MCF 10A (cell line): ENCODE measurements around the gene BIRC2. TPM values are rescaled to one million over a fixed set of nuclear protein-coding genes. Genes with fewer than 3 reads are reported as not detected.

Source experiments
- BruUV-seq: library from RNA; stranded (reverse); fragments of 400-500 nt; replicated peaks from 2 replicates; lab custom pipeline; 2021; lab: Mats Ljungman, UMichigan
- CTCF ChIA-PET: fragments of 300-600 bp; sonication (Branson Sonifier 250); formaldehyde crosslinking; extraction: SDS; loops from one replicate; lab custom pipeline; 2021; ENCODE audit warnings: antibody characterized with exemption, inconsistent platforms; lab: Yijun Ruan, JAX
- POLR2A ChIA-PET: fragments of 300-600, 350-650 bp; sonication (Branson Sonifier 250); formaldehyde crosslinking; extraction: SDS; loops from one replicate; lab custom pipeline; 2020; ENCODE audit warnings: antibody characterized with exemption, inconsistent platforms; lab: Yijun Ruan, JAX
- DNase-seq: peaks from one replicate; pipeline ENCODE4 v3.0.0-alpha.2; 2018; ENCODE audit not compliant: unreplicated experiment
- H3K27ac Mint-ChIP-seq: one replicate; pipeline ENCODE4 v1.8.0; 2022; ENCODE audit warnings: mild to moderate bottlenecking, low read depth, mixed read lengths; ENCODE audit not compliant: unreplicated experiment
- H3K27me3 Mint-ChIP-seq: one replicate; pipeline ENCODE4 v1.8.0; 2022; ENCODE audit warnings: mixed read lengths; ENCODE audit not compliant: insufficient read depth, unreplicated experiment
- H3K36me3 Mint-ChIP-seq: one replicate; pipeline ENCODE4 v1.8.0; 2022; ENCODE audit warnings: mild to moderate bottlenecking, moderate library complexity, mixed read lengths; ENCODE audit not compliant: insufficient read depth, unreplicated experiment
- H3K4me1 Mint-ChIP-seq: one replicate; pipeline ENCODE4 v1.8.0; 2022; ENCODE audit warnings: mixed read lengths; ENCODE audit not compliant: insufficient read depth, unreplicated experiment
- H3K4me3 Mint-ChIP-seq: one replicate; pipeline ENCODE4 v1.8.0; 2022; ENCODE audit warnings: mild to moderate bottlenecking, moderate library complexity, mixed read lengths; ENCODE audit not compliant: unreplicated experiment
- H3K9me3 Mint-ChIP-seq: one replicate; pipeline ENCODE4 v1.8.0; 2022; ENCODE audit warnings: mixed read lengths; ENCODE audit not compliant: unreplicated experiment
- intact Hi-C: fragments of 100-400 bp; cut with micrococcal nuclease; formaldehyde crosslinking; loops from 2 replicates; pipeline ENCODE4 v1.14.1; 2022
- total RNA-seq: library from RNA; stranded (reverse); gene quantifications from 2 replicates; pipeline ENCODE4 v1.2.3, GENCODE V29; 2022
- TF ChIP-seq, protein P1 (sequence below): fragments of 200-600 bp; IDR thresholded peaks from one replicate; pipeline ENCODE4 v1.8.0; 2022; ENCODE audit warnings: antibody characterized with exemption, mild to moderate bottlenecking; ENCODE audit not compliant: unreplicated experiment

The BIRC2 gene
- total RNA-seq, 1 experiment from 2014 or later, result 50.0 TPM

- ChIA-PET CTCF (interaction anchor here (0.6 to 3.0 kb wide), 17 partner anchors 9 to 444 kb away, joined by 3 to 45 read pairs (median 4); partner anchors contain the start of gene BIRC3), POLR2A (interaction anchor here (0.6 to 6.9 kb wide), 33 partner anchors 11 to 787 kb away, joined by 3 to 274 read pairs (median 4); partner anchors contain the start of genes BIRC3, DCUN1D5, MMP7 and YAP1)
- TF ChIP-seq, protein P1, sequence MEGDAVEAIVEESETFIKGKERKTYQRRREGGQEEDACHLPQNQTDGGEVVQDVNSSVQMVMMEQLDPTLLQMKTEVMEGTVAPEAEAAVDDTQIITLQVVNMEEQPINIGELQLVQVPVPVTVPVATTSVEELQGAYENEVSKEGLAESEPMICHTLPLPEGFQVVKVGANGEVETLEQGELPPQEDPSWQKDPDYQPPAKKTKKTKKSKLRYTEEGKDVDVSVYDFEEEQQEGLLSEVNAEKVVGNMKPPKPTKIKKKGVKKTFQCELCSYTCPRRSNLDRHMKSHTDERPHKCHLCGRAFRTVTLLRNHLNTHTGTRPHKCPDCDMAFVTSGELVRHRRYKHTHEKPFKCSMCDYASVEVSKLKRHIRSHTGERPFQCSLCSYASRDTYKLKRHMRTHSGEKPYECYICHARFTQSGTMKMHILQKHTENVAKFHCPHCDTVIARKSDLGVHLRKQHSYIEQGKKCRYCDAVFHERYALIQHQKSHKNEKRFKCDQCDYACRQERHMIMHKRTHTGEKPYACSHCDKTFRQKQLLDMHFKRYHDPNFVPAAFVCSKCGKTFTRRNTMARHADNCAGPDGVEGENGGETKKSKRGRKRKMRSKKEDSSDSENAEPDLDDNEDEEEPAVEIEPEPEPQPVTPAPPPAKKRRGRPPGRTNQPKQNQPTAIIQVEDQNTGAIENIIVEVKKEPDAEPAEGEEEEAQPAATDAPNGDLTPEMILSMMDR, result no peak
- Mint-ChIP-seq H3K36me3 (peaks cover 4% of the 10 kb centered on the region), H3K27ac (peak overlapping the region; percentile 99), H3K9me3 (peaks cover 10% of the 10 kb centered on the region), H3K27me3 (no peaks in the 10 kb centered on the region), H3K4me3 (peak overlapping the region; percentile 50), H3K4me1 (peaks cover 56% of the 10 kb centered on the region)
- TSS peak; percentile 89 for BruUV-seq
- intact Hi-C loops, result loop anchor here (1.0 to 5.0 kb wide), 3 partner anchors 11 to 42 kb away; partner anchors contain the start of genes BIRC2 and BIRC3
- no peak for DNase-seq
Measured at GRCh38 chr11:102305352-102306047, 41.5 kb upstream of the BIRC2 start.

GRCh38 chr11:102306048-102306597 lies 40.9 kb upstream of the BIRC2 start:
- POLR2A ChIA-PET, result interaction anchor here (0.6 to 6.9 kb wide), 29 partner anchors 11 to 786 kb away, joined by 3 to 274 read pairs (median 4); partner anchors contain the start of genes BIRC3, DCUN1D5 and YAP1
- peak; percentile 96 for DNase-seq
- peaks cover 4% of the 10 kb centered on the region for H3K36me3 Mint-ChIP-seq
- CTCF ChIA-PET, result interaction anchor here (0.5 to 3.0 kb wide), 16 partner anchors 8 to 445 kb away, joined by 3 to 45 read pairs (median 4); partner anchors contain the start of gene BIRC3
- TF ChIP-seq, protein P1, result peak; percentile 17
- H3K27me3 Mint-ChIP-seq, result no peaks in the 10 kb centered on the region
- no TSS peak for BruUV-seq
- intact Hi-C loops, result loop anchor here (1.0 to 5.0 kb wide), 3 partner anchors 11 to 41 kb away; partner anchors contain the start of genes BIRC2 and BIRC3
- peaks cover 10% of the 10 kb centered on the region for H3K9me3 Mint-ChIP-seq
- peak overlapping the region; percentile 99 for H3K27ac Mint-ChIP-seq
- H3K4me1 Mint-ChIP-seq, result peaks cover 54% of the 10 kb centered on the region
- peak overlapping the region; percentile 50 for H3K4me3 Mint-ChIP-seq

- TSS peak; percentile 94 for BruUV-seq
- no peaks in the 10 kb centered on the region for H3K27me3 Mint-ChIP-seq
- ChIA-PET CTCF (interaction anchor here (0.7 to 3.0 kb wide), 10 partner anchors 9 to 306 kb away, joined by 3 to 45 read pairs (median 4); partner anchors contain the start of gene BIRC3), POLR2A (interaction anchor here (0.7 to 6.9 kb wide), 17 partner anchors 11 to 189 kb away, joined by 3 to 274 read pairs (median 4); partner anchors contain the start of genes BIRC2 and BIRC3)
- peak overlapping the region; percentile 50 for H3K4me3 Mint-ChIP-seq
- peaks cover 45% of the 10 kb centered on the region for H3K4me1 Mint-ChIP-seq
- no peak for DNase-seq
- peaks cover 1% of the 10 kb centered on the region for H3K9me3 Mint-ChIP-seq
- H3K36me3 Mint-ChIP-seq, result peaks cover 4% of the 10 kb centered on the region
- intact Hi-C loops, result loop anchor here (1.0 to 5.0 kb wide), 3 partner anchors 10 to 40 kb away; partner anchors contain the start of genes BIRC2 and BIRC3
- H3K27ac Mint-ChIP-seq, result peak overlapping the region; percentile 99
- TF ChIP-seq, protein P1, result no peak
Measured at GRCh38 chr11:102306817-102307726, 39.9 kb upstream of the BIRC2 start.
